Thyroid gland (tissue), 4 donors: Measurements from ENCODE around the gene PHYKPL. TPM values are rescaled to one million over a fixed set of nuclear protein-coding genes. Genes with fewer than 3 reads are reported as not detected.

Source experiments
- DNase-seq, 2 donors: peaks; one replicate each; pipeline ENCODE4 v3.0.0-alpha.2; 2019
- H3K27ac ChIP-seq, 3 donors: fragments of 200-600 bp; sonication (generic); 1 replicate in 2 of 3; 2 replicates in 1 of 3; pipeline ENCODE4 v1.5.1; 2016 to 2019; ENCODE audit warnings: mild to moderate bottlenecking in 1 of 3, moderate library complexity in 1 of 3
- H3K27me3 ChIP-seq: fragments of 200-600 bp; sonication (generic); one replicate; pipeline ENCODE4 v1.5.1; 2019
- H3K36me3 ChIP-seq, 2 donors: fragments of 200-600 bp; sonication (generic); one replicate each; pipeline ENCODE4 v1.5.1; 2016 to 2019
- H3K4me1 ChIP-seq, 2 donors: fragments of 200-600 bp; sonication (generic); one replicate each; pipeline ENCODE4 v1.5.1; 2017 to 2019
- H3K4me3 ChIP-seq, 3 donors: fragments of 200-600 bp; sonication (generic); replicated peaks in 1 of 3; 1 replicate in 2 of 3; 2 replicates in 1 of 3; pipeline ENCODE4 v1.5.1; 2016; ENCODE audit warnings: mild to moderate bottlenecking in 1 of 3
- H3K9me3 ChIP-seq: fragments of 200-600 bp; sonication (generic); one replicate; pipeline ENCODE4 v1.5.1; 2017
- POLR2A ChIP-seq, 2 donors: fragments of 450-650 bp; IDR thresholded peaks; one replicate each; pipeline ENCODE4 v1.6.1; 2017; ENCODE audit warnings: antibody characterized with exemption in 2 of 2, mild to moderate bottlenecking in 2 of 2, moderate library complexity in 1 of 2
- WGBS, 2 donors: methylation state at CpG; one replicate each; pipeline ENCODE4 v1.1.5; 2017; 5-methylcytosine and 5-hydroxymethylcytosine counted together
- intact Hi-C: fragments of 100-400 bp; cut with DNase I; formaldehyde crosslinking; loops from one replicate; pipeline ENCODE4 v1.15.1; 2023
- total RNA-seq, 4 donors: library from RNA; depleted of rRNA; stranded (reverse); fragments of >200 nt; gene quantifications; one replicate each; pipeline ENCODE4 v1.2.3, GENCODE V29; 2016
- TF ChIP-seq, protein P1 (sequence below), 6 experiments: fragments of 200-600 bp in 3 of 6; fragments of 450-650 bp in 3 of 6; sonication (generic) in 3 of 6; IDR thresholded peaks; one replicate each; pipeline ENCODE4 v1.5.1; 2016 to 2019; ENCODE audit warnings: antibody characterized with exemption in 6 of 6, mild to moderate bottlenecking in 2 of 6, inconsistent platforms in 1 of 6, moderate library complexity in 1 of 6

Gene PHYKPL
- total RNA-seq, 4 donors from 2014 or later, result 61.7 to 90.9 (median 76.0) TPM

DNA sequence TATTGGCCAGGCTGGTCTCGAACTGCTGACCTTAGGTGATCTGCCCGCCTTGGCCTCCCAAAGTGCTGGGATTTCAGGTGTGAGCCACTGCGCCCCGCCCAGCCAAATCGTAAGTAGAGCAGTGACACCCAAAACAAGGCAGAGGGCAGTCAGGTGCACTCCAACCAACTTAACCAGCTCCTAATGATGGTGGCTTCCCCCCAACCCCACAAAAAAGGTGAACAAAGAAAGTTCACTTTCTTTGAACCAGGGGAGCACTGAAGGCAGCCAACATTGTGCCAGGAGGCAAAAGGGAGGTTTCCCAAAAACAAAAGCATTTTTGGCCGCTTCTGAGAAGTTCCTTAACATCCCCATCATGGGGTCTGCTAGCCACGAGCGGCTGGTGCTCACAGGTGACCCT is 55.0 kb downstream of the PHYKPL start:
- Histone ChIP-seq H3K4me1 (no peaks in the 10 kb centered on the region), H3K36me3 (no peaks in the 10 kb centered on the region), H3K4me3 (no peak overlapping the region), H3K9me3 (no peaks in the 10 kb centered on the region), H3K27me3 (no peaks in the 10 kb centered on the region), H3K27ac (no peak overlapping the region)
- TF ChIP-seq POLR2A (IDR thresholded peaks at IDR 0.05), result no peak
- DNase-seq, result no peak
- 81 to 91% methylated on average over 8 of the region's 8 CpGs for WGBS, 2 donors
- intact Hi-C loops, result no loop called here

DNA sequence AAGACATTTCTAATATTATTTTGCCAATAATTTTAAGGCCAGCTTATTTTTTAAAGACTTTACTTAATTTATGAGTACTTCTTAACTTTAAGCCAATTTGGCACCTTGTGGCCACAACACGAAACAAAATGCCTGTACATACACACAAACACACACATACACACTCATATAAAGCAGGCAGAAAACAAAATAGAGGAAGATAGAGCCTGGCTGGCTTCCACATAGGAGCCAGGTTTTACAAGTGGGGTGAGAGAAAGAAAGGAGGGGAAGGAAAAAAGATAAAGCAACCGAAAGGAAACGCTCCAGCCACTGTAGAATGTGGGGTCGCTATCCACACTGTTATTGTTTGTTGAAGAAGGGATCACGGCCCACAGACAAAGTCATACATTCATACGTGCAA is 55.8 kb downstream of the PHYKPL start:
- Histone ChIP-seq H3K27ac (no peak overlapping the region), H3K4me3 (no peak overlapping the region), H3K27me3 (no peaks in the 10 kb centered on the region), H3K36me3 (no peaks in the 10 kb centered on the region), H3K4me1 (no peaks in the 10 kb centered on the region), H3K9me3 (no peaks in the 10 kb centered on the region)
- intact Hi-C loops, result no loop called here
- TF ChIP-seq, protein P1, sequence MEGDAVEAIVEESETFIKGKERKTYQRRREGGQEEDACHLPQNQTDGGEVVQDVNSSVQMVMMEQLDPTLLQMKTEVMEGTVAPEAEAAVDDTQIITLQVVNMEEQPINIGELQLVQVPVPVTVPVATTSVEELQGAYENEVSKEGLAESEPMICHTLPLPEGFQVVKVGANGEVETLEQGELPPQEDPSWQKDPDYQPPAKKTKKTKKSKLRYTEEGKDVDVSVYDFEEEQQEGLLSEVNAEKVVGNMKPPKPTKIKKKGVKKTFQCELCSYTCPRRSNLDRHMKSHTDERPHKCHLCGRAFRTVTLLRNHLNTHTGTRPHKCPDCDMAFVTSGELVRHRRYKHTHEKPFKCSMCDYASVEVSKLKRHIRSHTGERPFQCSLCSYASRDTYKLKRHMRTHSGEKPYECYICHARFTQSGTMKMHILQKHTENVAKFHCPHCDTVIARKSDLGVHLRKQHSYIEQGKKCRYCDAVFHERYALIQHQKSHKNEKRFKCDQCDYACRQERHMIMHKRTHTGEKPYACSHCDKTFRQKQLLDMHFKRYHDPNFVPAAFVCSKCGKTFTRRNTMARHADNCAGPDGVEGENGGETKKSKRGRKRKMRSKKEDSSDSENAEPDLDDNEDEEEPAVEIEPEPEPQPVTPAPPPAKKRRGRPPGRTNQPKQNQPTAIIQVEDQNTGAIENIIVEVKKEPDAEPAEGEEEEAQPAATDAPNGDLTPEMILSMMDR (IDR thresholded peaks at IDR 0.05), result no peak
- no peak for TF ChIP-seq POLR2A (IDR thresholded peaks at IDR 0.05)
- no peak for DNase-seq
- WGBS, 2 donors, result 79 to 88% methylated on average over 6 of the region's 6 CpGs

DNA sequence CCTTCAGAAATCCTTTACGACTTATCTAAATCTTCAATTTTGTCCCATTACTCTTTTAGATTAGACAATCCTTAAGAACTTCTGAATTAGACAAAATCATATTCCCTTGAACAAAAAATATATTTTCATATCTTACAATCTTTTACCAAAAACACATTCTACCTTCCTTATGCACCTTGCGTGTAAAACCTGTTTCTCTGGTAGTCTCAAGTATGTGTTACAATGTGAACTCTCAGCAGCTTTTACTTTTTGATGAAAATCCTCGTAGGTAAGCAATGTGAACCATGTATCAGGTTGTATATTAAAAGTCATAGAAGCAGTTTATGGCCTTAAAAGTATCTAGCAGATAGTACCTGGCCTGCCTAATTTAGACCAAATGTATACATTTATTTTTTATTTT is 58.1 kb downstream of the PHYKPL start:
- intact Hi-C loops, result no loop called here
- no peaks in the 10 kb centered on the region for H3K4me1 ChIP-seq
- H3K36me3 ChIP-seq, result no peaks in the 10 kb centered on the region
- H3K27ac ChIP-seq, result no peak overlapping the region
- 91 to 93% methylated on average over 3 of the region's 3 CpGs for WGBS, 2 donors
- no peaks in the 10 kb centered on the region for H3K27me3 ChIP-seq
- TF ChIP-seq, protein P1 (IDR thresholded peaks at IDR 0.05), result no peak
- TF ChIP-seq POLR2A (IDR thresholded peaks at IDR 0.05), result no peak
- H3K9me3 ChIP-seq, result no peaks in the 10 kb centered on the region
- DNase-seq, result no peak
- H3K4me3 ChIP-seq, result no peak overlapping the region

DNA sequence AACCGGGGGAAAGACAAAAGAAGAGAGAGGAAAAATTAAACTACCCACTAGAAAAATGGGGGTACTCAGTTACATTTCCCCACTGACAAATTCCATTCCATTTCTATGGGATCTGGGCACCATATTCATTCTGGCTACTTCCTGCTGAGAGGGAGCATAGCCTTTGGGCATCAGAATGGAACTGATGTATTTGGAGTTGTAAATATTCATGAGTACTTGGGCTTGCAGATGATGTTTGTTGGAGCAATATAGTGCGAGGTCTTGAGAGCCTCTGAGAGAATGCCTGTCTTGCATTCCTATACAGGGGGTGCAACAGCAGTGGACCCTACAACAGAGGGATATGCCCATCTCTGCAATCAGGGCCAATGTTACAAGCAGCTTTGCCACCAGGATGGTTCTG is 62.1 kb downstream of the PHYKPL start:
- Histone ChIP-seq H3K36me3 (no peaks in the 10 kb centered on the region), H3K9me3 (no peaks in the 10 kb centered on the region), H3K27ac (no peak overlapping the region), H3K4me1 (no peaks in the 10 kb centered on the region), H3K27me3 (no peaks in the 10 kb centered on the region), H3K4me3 (no peak overlapping the region)
- intact Hi-C loops, result no loop called here
- no peak for TF ChIP-seq POLR2A (IDR thresholded peaks at IDR 0.05)
- TF ChIP-seq, protein P1 (IDR thresholded peaks at IDR 0.05), result no peak
- 71 to 77% methylated on average over 2 of the region's 2 CpGs for WGBS, 2 donors
- no peak for DNase-seq

DNA sequence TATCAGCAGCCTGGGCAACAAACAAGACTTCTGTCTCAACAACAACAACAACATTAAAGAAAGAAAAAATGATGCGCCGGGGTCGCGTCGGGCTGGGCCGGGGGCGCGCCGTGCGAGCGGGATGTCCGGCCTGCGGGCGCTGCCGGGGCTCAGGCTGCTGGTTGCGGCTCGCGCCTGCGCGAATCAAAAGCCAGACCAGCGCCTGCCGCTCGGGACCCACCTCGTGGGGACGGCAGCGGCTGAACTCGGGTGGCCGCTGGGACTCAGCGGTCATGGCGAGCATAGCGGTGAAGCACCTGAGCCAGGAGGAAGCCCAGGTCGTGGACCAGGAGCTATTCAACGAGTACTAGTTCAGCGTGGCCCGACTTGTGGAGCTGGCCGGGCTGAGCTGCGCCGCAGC is 67.0 kb downstream of the PHYKPL start:
- Histone ChIP-seq H3K4me3 (no peak overlapping the region), H3K4me1 (peaks cover 0 to 8% of the 10 kb centered on the region in 2 donors), H3K36me3 (no peaks in the 10 kb centered on the region), H3K27ac (no peak overlapping the region), H3K9me3 (no peaks in the 10 kb centered on the region), H3K27me3 (no peaks in the 10 kb centered on the region)
- intact Hi-C loops, result loop anchor here (5.0 kb wide), 1 partner anchor 88 kb away; no protein-coding TSS in a partner anchor
- TF ChIP-seq, protein P1 (IDR thresholded peaks at IDR 0.05), result no peak
- no peak for TF ChIP-seq POLR2A (IDR thresholded peaks at IDR 0.05)
- DNase-seq, result no peak
- 18 to 41% methylated on average over 22 to 35 of the region's 38 CpGs for WGBS, 2 donors
